NT2/D1 (cell line): ENCODE measurements around the gene MKRN1.
"Not testable (repeated sequence)": the region's sequence is repeated elsewhere in the genome, so short reads cannot be mapped to it uniquely, and the experiment has no call there.

Experiments
- YY1 ChIP-seq: IDR thresholded peaks from 2 replicates; pipeline ENCODE4 v1.6.1; 2011; ENCODE audit not compliant: insufficient read length, insufficient read depth
- ZNF274 ChIP-seq: IDR thresholded peaks from 2 replicates; pipeline ENCODE4 v1.6.1; 2011; ENCODE audit warnings: mild to moderate bottlenecking, low read depth, low read length

- not testable (repeated sequence) for TF ChIP-seq YY1, ZNF274
Measured at GRCh38 chr7:140507556-140507955, 28.3 kb upstream of the MKRN1 start.
